GM23248 (cell line): ENCODE results near the gene ITIH5. TPM values are rescaled to one million over a fixed set of nuclear protein-coding genes. Genes with fewer than 3 reads are reported as not detected.

Experiments
- DNase-seq: peaks from one replicate; pipeline ENCODE4 v3.0.0-alpha.2; 2015
- H2AFZ ChIP-seq: fragments of 200-600 bp; sonication (generic); 2 replicates; pipeline ENCODE4 v1.6.1; 2016; ENCODE audit warnings: antibody characterized with exemption
- H3F3A ChIP-seq: fragments of 200-600 bp; sonication (generic); 2 replicates; pipeline ENCODE4 v1.6.1; 2016; ENCODE audit warnings: mild to moderate bottlenecking, antibody characterized with exemption, mixed run types; ENCODE audit not compliant: insufficient read depth
- H3K27ac ChIP-seq: fragments of 200-600 bp; sonication (generic); 2 replicates; pipeline ENCODE4 v1.5.1; 2016; ENCODE audit warnings: mild to moderate bottlenecking
- H3K27me3 ChIP-seq: fragments of 200-600 bp; sonication (generic); replicated peaks from 2 replicates; pipeline ENCODE4 v1.6.1; 2016; ENCODE audit warnings: mild to moderate bottlenecking; ENCODE audit not compliant: insufficient read depth
- H3K36me3 ChIP-seq: fragments of 200-600 bp; sonication (generic); 2 replicates; pipeline ENCODE4 v1.6.1; 2016; ENCODE audit warnings: low read depth, mild to moderate bottlenecking
- H3K4me1 ChIP-seq: fragments of 200-600 bp; sonication (generic); 2 replicates; pipeline ENCODE4 v1.6.1; 2016; ENCODE audit warnings: mild to moderate bottlenecking; ENCODE audit not compliant: insufficient read depth
- H3K4me2 ChIP-seq: fragments of 200-600 bp; sonication (generic); one replicate; pipeline ENCODE4 v1.6.1; 2016; ENCODE audit warnings: mild to moderate bottlenecking; ENCODE audit not compliant: unreplicated experiment
- H3K4me3 ChIP-seq: fragments of 200-600 bp; sonication (generic); 2 replicates; pipeline ENCODE4 v1.5.1; 2016; ENCODE audit warnings: mild to moderate bottlenecking
- H3K79me2 ChIP-seq: fragments of 200-600 bp; sonication (generic); 2 replicates; pipeline ENCODE4 v1.6.1; 2016; ENCODE audit warnings: mild to moderate bottlenecking; ENCODE audit not compliant: insufficient read depth
- H3K9ac ChIP-seq: fragments of 200-600 bp; sonication (generic); 2 replicates; pipeline ENCODE4 v1.6.1; 2016; ENCODE audit warnings: mild to moderate bottlenecking
- H3K9me2 ChIP-seq: fragments of 200-600 bp; sonication (generic); 2 replicates; pipeline ENCODE4 v1.6.1; 2016; ENCODE audit warnings: mixed run types, mild to moderate bottlenecking, moderate library complexity; ENCODE audit not compliant: insufficient read depth
- H3K9me3 ChIP-seq: fragments of 200-600 bp; sonication (generic); one replicate; pipeline ENCODE4 v1.6.1; 2017; ENCODE audit warnings: low read depth
- H4K20me1 ChIP-seq: fragments of 200-600 bp; sonication (generic); 2 replicates; pipeline ENCODE4 v1.6.0; 2016; ENCODE audit not compliant: insufficient read depth
- EZH2 ChIP-seq: fragments of 200-600 bp; sonication (generic); IDR thresholded peaks from 2 replicates; pipeline ENCODE4 v1.6.1; 2018; ENCODE audit warnings: antibody characterized with exemption, mild to moderate bottlenecking; ENCODE audit not compliant: insufficient read depth, poor library complexity, severe bottlenecking
- EZH2phosphoT487 ChIP-seq: fragments of 200-600 bp; sonication (generic); IDR thresholded peaks from 2 replicates; pipeline ENCODE4 v1.6.1; 2018; ENCODE audit warnings: antibody characterized with exemption, moderate library complexity, mild to moderate bottlenecking, low read depth; ENCODE audit not compliant: insufficient read depth
- WGBS, 2 experiments: methylation state at CpG; one replicate each; pipeline ENCODE4 v1.1.6; 2015 to 2017; ENCODE audit warnings: low lambda C conversion rate in 2 of 2, low coverage in 1 of 2; ENCODE audit errors: missing lambda C conversion rate in 2 of 2; 5-methylcytosine and 5-hydroxymethylcytosine counted together
- in situ Hi-C: fragments of 300-500 bp; cut with MboI; formaldehyde crosslinking; loops from 2 replicates; pipeline ENCODE4 v1.15.0; 2020
- polyA plus RNA-seq: library from polyadenylated mRNA; unstranded; fragments of >200 nt; fragmentation: Nextera tagmentation; extraction: Ambion mirVana; gene quantifications from 2 replicates; pipeline ENCODE4 v1.2.1, GENCODE V29; 2016
- total RNA-seq: library from RNA; depleted of rRNA; stranded (reverse); fragments of >200 nt; shearing (Covaris generic); gene quantifications from 2 replicates; pipeline ENCODE4 v1.2.3, GENCODE V29; 2014

ITIH5 gene
- total and polyA plus RNA-seq, 2 experiments from 2014 or later = not detected

DNA sequence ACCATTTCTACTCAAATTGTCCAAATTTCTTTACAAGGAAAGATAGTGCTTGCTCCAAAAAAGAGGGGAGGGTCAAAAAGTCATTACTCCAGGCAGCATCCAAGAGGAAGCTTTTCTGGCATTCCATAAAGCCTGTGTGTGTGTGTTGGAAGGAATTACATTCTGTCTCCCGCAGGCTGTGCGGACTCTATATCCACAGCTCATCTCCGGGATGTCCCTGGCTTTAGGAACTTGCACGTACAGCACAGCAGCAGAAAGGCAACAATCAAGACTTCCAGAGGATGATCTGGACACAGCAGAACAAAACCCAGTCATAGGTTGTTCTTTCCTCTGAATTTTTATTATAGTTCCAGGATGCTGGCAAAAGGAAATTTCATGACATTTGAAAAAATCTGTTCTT, 94.8 kb downstream of the ITIH5 start:
- Histone ChIP-seq H2AFZ (no peak overlapping the region), H3K27me3 (no peaks in the 10 kb centered on the region; the same call in 1 of the 2 replicates), H3K4me1 (no peaks in the 10 kb centered on the region), H3K27ac (no peak overlapping the region), H4K20me1 (no peaks in the 10 kb centered on the region), H3K9me3 (no peaks in the 10 kb centered on the region), H3F3A (no peaks in the 10 kb centered on the region), H3K79me2 (no peaks in the 10 kb centered on the region), H3K36me3 (no peaks in the 10 kb centered on the region), H3K9me2 (no peaks in the 10 kb centered on the region), H3K9ac (no peak overlapping the region), H3K4me3 (no peak overlapping the region), H3K4me2 (no peak overlapping the region)
- TF ChIP-seq EZH2phosphoT487 = no peak
- TF ChIP-seq EZH2 = no peak
- in situ Hi-C loops = no loop called here
- no peak for DNase-seq
- WGBS, 2 experiments = 0 to 3% methylated on average over 4 of the region's 4 CpGs

DNA sequence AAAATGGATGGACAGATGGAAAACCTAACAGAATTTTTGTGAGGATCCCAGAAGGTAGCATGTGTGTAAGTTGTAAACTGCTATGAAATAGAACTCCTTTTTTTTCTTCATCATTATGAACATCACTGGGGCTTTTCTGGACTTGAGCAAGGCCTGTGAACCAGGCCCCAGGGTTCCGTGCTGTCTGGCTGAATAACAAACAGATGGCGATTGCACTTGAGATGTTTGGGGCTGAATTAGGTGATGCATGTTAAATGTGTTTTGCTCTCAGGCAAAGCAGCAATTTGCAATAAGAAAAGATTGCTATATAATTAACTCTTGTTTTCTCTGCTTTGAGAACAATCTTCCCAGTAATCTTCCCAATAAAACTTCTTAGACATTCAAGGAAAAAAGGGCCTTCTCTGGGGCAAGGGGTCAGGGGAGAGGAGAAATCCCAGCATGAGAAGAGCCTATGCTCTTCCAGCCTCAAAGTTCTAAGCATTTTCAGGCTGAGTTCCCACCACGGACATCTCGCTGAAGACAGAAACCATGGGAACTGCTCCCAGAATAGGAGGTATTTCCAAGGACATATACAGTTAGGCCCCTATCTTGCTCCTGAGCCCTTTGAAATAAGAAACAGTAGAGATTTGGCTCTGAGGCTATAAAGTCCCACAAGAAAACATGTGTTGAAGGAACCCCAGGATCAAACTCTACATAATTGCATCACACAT, 98.7 kb downstream of the ITIH5 start:
- Histone ChIP-seq H2AFZ (no peak overlapping the region), H3K9ac (no peak overlapping the region), H3K27ac (no peak overlapping the region), H3K4me2 (no peak overlapping the region), H3K27me3 (no peaks in the 10 kb centered on the region), H4K20me1 (no peaks in the 10 kb centered on the region), H3K36me3 (no peaks in the 10 kb centered on the region), H3K79me2 (no peaks in the 10 kb centered on the region), H3K4me3 (no peak overlapping the region), H3K4me1 (no peaks in the 10 kb centered on the region), H3K9me2 (no peaks in the 10 kb centered on the region), H3K9me3 (no peaks in the 10 kb centered on the region), H3F3A (no peaks in the 10 kb centered on the region)
- in situ Hi-C loops = no loop called here
- no peak for TF ChIP-seq EZH2
- TF ChIP-seq EZH2phosphoT487 = no peak
- no peak for DNase-seq
- 74% methylated on average over 4 of the region's 4 CpGs for WGBS, 2 experiments

DNA sequence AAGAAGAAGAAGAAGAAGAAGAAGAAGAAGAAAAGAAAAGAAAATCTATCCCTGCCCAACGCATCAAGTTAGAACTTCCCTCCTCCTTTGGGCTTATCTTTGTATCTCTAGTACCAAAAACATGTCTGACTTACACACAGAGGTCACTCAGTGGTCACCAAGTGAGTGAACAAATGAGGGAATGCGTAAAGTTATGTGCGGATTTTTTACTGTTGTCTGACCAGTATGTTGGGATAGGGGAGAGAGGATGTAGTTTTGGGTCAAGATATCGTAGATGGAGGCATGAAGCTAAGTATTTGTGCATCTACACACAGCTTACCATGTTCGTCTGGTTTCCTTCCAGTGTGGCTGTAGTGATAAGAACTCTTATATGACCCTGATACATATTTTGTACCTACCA, 99.9 kb downstream of the ITIH5 start:
- no peak overlapping the region for H3K4me3 ChIP-seq
- no peaks in the 10 kb centered on the region for H3K9me2 ChIP-seq
- H3K9ac ChIP-seq = no peak overlapping the region
- no peak overlapping the region for H3K27ac ChIP-seq
- H3K4me1 ChIP-seq = no peaks in the 10 kb centered on the region
- no peaks in the 10 kb centered on the region for H3K9me3 ChIP-seq
- no peak for DNase-seq
- H4K20me1 ChIP-seq = no peaks in the 10 kb centered on the region
- H2AFZ ChIP-seq = no peak overlapping the region
- no peaks in the 10 kb centered on the region for H3K79me2 ChIP-seq
- TF ChIP-seq EZH2 (no peak), EZH2phosphoT487 (no peak)
- WGBS, 2 experiments = 71 to 74% methylated on average over 5 of the region's 5 CpGs
- peaks cover 7% of the 10 kb centered on the region; the same call in 1 of the 2 replicates for H3K27me3 ChIP-seq
- H3K36me3 ChIP-seq = no peaks in the 10 kb centered on the region
- H3F3A ChIP-seq = no peaks in the 10 kb centered on the region
- no peak overlapping the region for H3K4me2 ChIP-seq
- in situ Hi-C loops = no loop called here

DNA sequence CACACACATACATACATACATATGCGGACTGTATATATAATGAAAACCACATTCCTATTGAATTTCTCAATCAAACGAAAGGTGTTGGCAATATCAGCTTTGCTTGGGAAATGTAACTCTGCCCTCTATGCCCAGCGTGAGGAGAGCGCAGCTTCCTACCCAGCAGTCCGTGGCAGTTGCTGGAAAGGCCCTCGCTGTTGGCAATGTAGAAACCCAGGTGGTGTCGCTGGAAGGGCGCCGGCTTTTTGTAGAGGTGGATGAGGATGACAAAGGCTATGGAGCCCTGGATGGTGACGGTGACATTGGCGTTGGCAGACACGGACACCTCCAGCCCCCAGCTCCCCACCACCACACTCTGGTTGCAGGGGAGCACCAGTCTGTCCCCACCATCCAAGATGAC, 100.9 kb downstream of the ITIH5 start:
- H3F3A ChIP-seq = no peaks in the 10 kb centered on the region
- H3K9me3 ChIP-seq = no peaks in the 10 kb centered on the region
- H3K36me3 ChIP-seq = no peaks in the 10 kb centered on the region
- no peak overlapping the region for H3K9ac ChIP-seq
- H3K4me1 ChIP-seq = no peaks in the 10 kb centered on the region; the same call in 1 of the 2 replicates
- H2AFZ ChIP-seq = no peak overlapping the region
- TF ChIP-seq EZH2 (no peak), EZH2phosphoT487 (no peak)
- peaks cover 14% of the 10 kb centered on the region; the same call in 1 of the 2 replicates for H3K27me3 ChIP-seq
- no peaks in the 10 kb centered on the region for H4K20me1 ChIP-seq
- in situ Hi-C loops = no loop called here
- no peak overlapping the region for H3K4me2 ChIP-seq
- H3K9me2 ChIP-seq = no peaks in the 10 kb centered on the region
- DNase-seq = no peak
- H3K79me2 ChIP-seq = no peaks in the 10 kb centered on the region
- H3K27ac ChIP-seq = no peak overlapping the region
- H3K4me3 ChIP-seq = no peak overlapping the region
- WGBS, 2 experiments = 83 to 90% methylated on average over 12 of the region's 12 CpGs
